Type B pancreatic cell (in vitro differentiated cells): ENCODE results near the gene EPB41L4B. TPM values are rescaled to one million over a fixed set of nuclear protein-coding genes. Genes with fewer than 3 reads are reported as not detected.

Experiments
- DNase-seq: peaks from one replicate; pipeline ENCODE4 v3.0.0; 2021; ENCODE audit warnings: mixed read lengths; ENCODE audit not compliant: unreplicated experiment; ENCODE audit errors: extremely low spot score
- H3K27ac Mint-ChIP-seq: 2 replicates; pipeline ENCODE4 v1.8.0; 2021; ENCODE audit warnings: mild to moderate bottlenecking, mixed read lengths
- H3K27me3 Mint-ChIP-seq: 2 replicates; pipeline ENCODE4 v1.8.0; 2021; ENCODE audit warnings: mixed read lengths
- H3K36me3 Mint-ChIP-seq: 2 replicates; pipeline ENCODE4 v1.8.0; 2021; ENCODE audit warnings: mixed read lengths
- H3K4me1 Mint-ChIP-seq: one replicate; pipeline ENCODE4 v1.8.0; 2021; ENCODE audit warnings: mixed read lengths; ENCODE audit not compliant: unreplicated experiment
- H3K4me3 Mint-ChIP-seq: 2 replicates; pipeline ENCODE4 v1.8.0; 2021; ENCODE audit warnings: mild to moderate bottlenecking, mixed read lengths
- H3K9me3 Mint-ChIP-seq: 2 replicates; pipeline ENCODE4 v1.8.0; 2021; ENCODE audit warnings: mixed read lengths
- CTCF ChIP-seq: fragments of 200-600 bp; sonication (generic); conservative IDR thresholded peaks from 2 replicates; pipeline ENCODE4 v1.5.0; 2021; ENCODE audit warnings: antibody characterized with exemption, mild to moderate bottlenecking
- total RNA-seq: library from RNA; stranded (reverse); gene quantifications from 2 replicates; pipeline ENCODE4 v1.2.1, GENCODE V29; 2021; ENCODE audit warnings: low replicate concordance

The EPB41L4B gene
- total RNA-seq, 1 donor from 2014 or later, result 14.4 TPM

- H3K36me3 Mint-ChIP-seq, result no peaks in the 10 kb centered on the region
- no peak for TF ChIP-seq CTCF
- no peaks in the 10 kb centered on the region for H3K9me3 Mint-ChIP-seq
- DNase-seq, result no peak
- H3K4me1 Mint-ChIP-seq, result peaks cover 50% of the 10 kb centered on the region
- H3K27me3 Mint-ChIP-seq, result peaks cover 8% of the 10 kb centered on the region
- H3K27ac Mint-ChIP-seq, result no peak overlapping the region
- peak overlapping the region; percentile 33 for H3K4me3 Mint-ChIP-seq
These were observed 9.1 kb downstream of the EPB41L4B start for GRCh38 chr9:109311731-109312130.

GRCh38 chr9:109311286-109311685 lies 9.6 kb downstream of the EPB41L4B start:
- no peaks in the 10 kb centered on the region for H3K36me3 Mint-ChIP-seq
- no peak overlapping the region for H3K27ac Mint-ChIP-seq
- no peaks in the 10 kb centered on the region for H3K9me3 Mint-ChIP-seq
- peaks cover 48% of the 10 kb centered on the region for H3K4me1 Mint-ChIP-seq
- no peak for TF ChIP-seq CTCF
- no peak for DNase-seq
- no peak overlapping the region for H3K4me3 Mint-ChIP-seq
- H3K27me3 Mint-ChIP-seq, result peaks cover 6% of the 10 kb centered on the region

GRCh38 chr9:109310486-109310901 lies 10.4 kb downstream of the EPB41L4B start:
- Mint-ChIP-seq H3K4me1 (peaks cover 40% of the 10 kb centered on the region), H3K27ac (no peak overlapping the region), H3K9me3 (no peaks in the 10 kb centered on the region), H3K36me3 (no peaks in the 10 kb centered on the region), H3K27me3 (no peaks in the 10 kb centered on the region), H3K4me3 (no peak overlapping the region)
- TF ChIP-seq CTCF, result no peak
- no peak for DNase-seq

- peak overlapping the region; percentile 27 for H3K27ac Mint-ChIP-seq
- no peaks in the 10 kb centered on the region for H3K27me3 Mint-ChIP-seq
- DNase-seq, result no peak
- no peak for TF ChIP-seq CTCF
- H3K9me3 Mint-ChIP-seq, result no peaks in the 10 kb centered on the region
- peaks cover 42% of the 10 kb centered on the region for H3K4me1 Mint-ChIP-seq
- no peaks in the 10 kb centered on the region for H3K36me3 Mint-ChIP-seq
- no peak overlapping the region for H3K4me3 Mint-ChIP-seq
These were observed 11.6 kb downstream of the EPB41L4B start for GRCh38 chr9:109309282-109309681.

- no peaks in the 10 kb centered on the region for H3K9me3 Mint-ChIP-seq
- H3K4me3 Mint-ChIP-seq, result peak overlapping the region; percentile 45
- TF ChIP-seq CTCF, result no peak
- H3K27me3 Mint-ChIP-seq, result no peaks in the 10 kb centered on the region
- no peak for DNase-seq
- no peaks in the 10 kb centered on the region for H3K36me3 Mint-ChIP-seq
- peaks cover 30% of the 10 kb centered on the region for H3K4me1 Mint-ChIP-seq
- peak overlapping the region; percentile 82 for H3K27ac Mint-ChIP-seq
These were observed 13.2 kb downstream of the EPB41L4B start for GRCh38 chr9:109307380-109308240.
